Breast epithelium (tissue), 4 donors: ENCODE measurements around the gene TUNAR. TPM values are rescaled to one million over a fixed set of nuclear protein-coding genes. Genes with fewer than 3 reads are reported as not detected.

Source experiments
- DNase-seq, 2 donors: peaks; one replicate each; pipeline ENCODE4 v3.0.0-alpha.2; 2019; ENCODE audit warnings: low spot score in 2 of 2
- H3K27ac ChIP-seq, 2 donors: fragments of 200-600 bp; sonication (generic) in 1 of 2; one replicate each; pipeline ENCODE4 v1.5.1; 2016 to 2019; ENCODE audit warnings: mild to moderate bottlenecking in 1 of 2
- H3K27me3 ChIP-seq, 2 donors: fragments of 200-600 bp; sonication (generic) in 1 of 2; one replicate each; pipeline versions ENCODE4 v1.5.1 to v1.6.0; 2017 to 2019; ENCODE audit warnings: control low read depth in 1 of 2, mild to moderate bottlenecking in 1 of 2
- H3K36me3 ChIP-seq: fragments of 200-600 bp; one replicate; pipeline ENCODE4 v1.5.1; 2019
- H3K4me1 ChIP-seq, 2 donors: fragments of 200-600 bp; sonication (generic); one replicate each; pipeline ENCODE4 v1.5.1; 2016 to 2019; ENCODE audit warnings: control low read depth in 1 of 2
- H3K4me3 ChIP-seq, 3 donors: fragments of 200-600 bp; sonication (generic); 1 replicate in 2 of 3; 2 replicates in 1 of 3; pipeline ENCODE4 v1.5.1; 2016 to 2019; ENCODE audit warnings: mild to moderate bottlenecking in 3 of 3, moderate library complexity in 2 of 3
- H3K9me3 ChIP-seq, 2 donors: fragments of 200-600 bp; sonication (generic) in 1 of 2; one replicate each; pipeline ENCODE4 v1.5.1; 2016 to 2019; ENCODE audit warnings: control low read depth in 1 of 2
- CTCF ChIP-seq, 3 donors: fragments of 450-650 bp; IDR thresholded peaks; one replicate each; pipeline ENCODE4 v1.5.1; 2016 to 2017; ENCODE audit warnings: antibody characterized with exemption in 3 of 3, mild to moderate bottlenecking in 3 of 3, moderate library complexity in 3 of 3
- POLR2A ChIP-seq: fragments of 450-650 bp; IDR thresholded peaks from one replicate; pipeline ENCODE4 v1.6.1; 2016; ENCODE audit warnings: antibody characterized with exemption, mild to moderate bottlenecking, moderate library complexity
- POLR2AphosphoS5 ChIP-seq, 3 donors: sonication (generic); formaldehyde crosslinking; IDR thresholded peaks; one replicate each; pipeline ENCODE4 v1.6.1; 2017; ENCODE audit warnings: antibody characterized with exemption in 3 of 3
- intact Hi-C: fragments of 100-400 bp; cut with DNase I; formaldehyde crosslinking; loops from one replicate; pipeline ENCODE4 v1.15.1; 2023; ENCODE audit warnings: low total_unique reads
- total RNA-seq, 3 donors: library from RNA; depleted of rRNA; stranded (reverse); fragments of >200 nt; gene quantifications; one replicate each; pipeline ENCODE4 v1.1.0, GENCODE V29; 2016

The TUNAR gene
- total RNA-seq, 3 donors from 2014 or later, result 0.15 TPM; not detected in 2

GRCh38 chr14:95838862-95839261, 37.8 kb upstream of the TUNAR start:
- no peak overlapping the region for H3K27ac ChIP-seq
- peaks cover 0 to 9% of the 10 kb centered on the region in 2 donors for H3K27me3 ChIP-seq
- no peaks in the 10 kb centered on the region for H3K36me3 ChIP-seq
- no peaks in the 10 kb centered on the region for H3K9me3 ChIP-seq
- intact Hi-C loops, result no loop called here
- no peaks in the 10 kb centered on the region for H3K4me1 ChIP-seq
- H3K4me3 ChIP-seq, result no peak overlapping the region
- TF ChIP-seq POLR2AphosphoS5 (IDR thresholded peaks at IDR 0.05), result no peak
- no peak for TF ChIP-seq CTCF (IDR thresholded peaks at IDR 0.05)
- no peak for TF ChIP-seq POLR2A
- no peak for DNase-seq

- Histone ChIP-seq H3K27ac (no peak overlapping the region), H3K9me3 (no peaks in the 10 kb centered on the region), H3K4me1 (no peaks in the 10 kb centered on the region), H3K4me3 (no peak overlapping the region), H3K36me3 (no peaks in the 10 kb centered on the region), H3K27me3 (no peaks in the 10 kb centered on the region)
- TF ChIP-seq CTCF (IDR thresholded peaks at IDR 0.05) (no peak), POLR2AphosphoS5 (IDR thresholded peaks at IDR 0.05) (no peak), POLR2A (no peak)
- intact Hi-C loops, result no loop called here
- DNase-seq, result no peak
Observed at GRCh38 chr14:95840094-95840700, 36.4 kb upstream of the TUNAR start.

- DNase-seq, result no peak
- Histone ChIP-seq H3K36me3 (no peaks in the 10 kb centered on the region), H3K4me1 (no peaks in the 10 kb centered on the region), H3K9me3 (no peaks in the 10 kb centered on the region), H3K4me3 (no peak overlapping the region), H3K27me3 (peaks cover 0 to 4% of the 10 kb centered on the region in 2 donors), H3K27ac (no peak overlapping the region)
- TF ChIP-seq POLR2A (no peak), POLR2AphosphoS5 (IDR thresholded peaks at IDR 0.05) (no peak), CTCF (IDR thresholded peaks at IDR 0.05) (no peak)
- intact Hi-C loops, result no loop called here
Observed at GRCh38 chr14:95841668-95842067, 35.0 kb upstream of the TUNAR start.

- intact Hi-C loops, result no loop called here
- TF ChIP-seq POLR2AphosphoS5 (IDR thresholded peaks at IDR 0.05), result no peak
- TF ChIP-seq POLR2A, result no peak
- TF ChIP-seq CTCF (IDR thresholded peaks at IDR 0.05), result no peak
- no peak for DNase-seq
- Histone ChIP-seq H3K4me3 (no peak overlapping the region), H3K27me3 (peaks cover 0 to 23% of the 10 kb centered on the region in 2 donors), H3K27ac (no peak overlapping the region), H3K9me3 (peaks cover 0 to 8% of the 10 kb centered on the region in 2 donors), H3K4me1 (no peaks in the 10 kb centered on the region), H3K36me3 (no peaks in the 10 kb centered on the region)
Observed at GRCh38 chr14:95849761-95850160, 26.9 kb upstream of the TUNAR start.

GRCh38 chr14:95850429-95850828, 26.2 kb upstream of the TUNAR start:
- no peaks in the 10 kb centered on the region for H3K36me3 ChIP-seq
- no peak overlapping the region for H3K4me3 ChIP-seq
- TF ChIP-seq POLR2AphosphoS5 (IDR thresholded peaks at IDR 0.05), result no peak
- TF ChIP-seq CTCF (IDR thresholded peaks at IDR 0.05), result no peak
- no peak for TF ChIP-seq POLR2A
- peaks cover 0 to 8% of the 10 kb centered on the region in 2 donors for H3K9me3 ChIP-seq
- peaks cover 0 to 23% of the 10 kb centered on the region in 2 donors for H3K27me3 ChIP-seq
- H3K27ac ChIP-seq, result no peak overlapping the region
- no peaks in the 10 kb centered on the region for H3K4me1 ChIP-seq
- DNase-seq, result no peak
- intact Hi-C loops, result no loop called here
